A673 (cell line): Measurements from ENCODE around the gene SHC1.

Source experiments
- CTCF ChIP-seq: fragments of 300-800, 200-600 bp; sonication (generic); conservative IDR thresholded peaks from 2 replicates; pipeline ENCODE4 v1.5.1; 2017; ENCODE audit warnings: low read depth, mild to moderate bottlenecking, antibody characterized with exemption, low read length, moderate library complexity, mixed read lengths
- EZH2 ChIP-seq: fragments of 200-600 bp; sonication (generic); IDR thresholded peaks from 2 replicates; pipeline ENCODE4 v1.6.1; 2017; ENCODE audit warnings: borderline replicate concordance, low read depth, mild to moderate bottlenecking, mixed read lengths, antibody characterized with exemption, low read length; ENCODE audit not compliant: poor library complexity, severe bottlenecking

- TF ChIP-seq CTCF (no peak), EZH2 (no peak)
Observed at GRCh38 chr1:155009742-155010141, 39.2 kb upstream of the SHC1 start.
